GM12865 (cell line): ENCODE measurements around the gene ABCC4.
"Not testable (repeated sequence)": the region's sequence is repeated elsewhere in the genome, so short reads cannot be mapped to it uniquely, and the experiment has no call there.

Source experiments
- DNase-seq: peaks from one replicate; pipeline ENCODE4 v3.0.0; 2010; ENCODE audit warnings: low read depth
- H3K4me3 ChIP-seq: 2 replicates; pipeline ENCODE4 v1.5.1; 2011; ENCODE audit warnings: mild to moderate bottlenecking, low read depth, low read length, control low read depth
- CTCF ChIP-seq: IDR thresholded peaks from 2 replicates; pipeline ENCODE4 v1.5.1; 2011; ENCODE audit warnings: low read length, control low read depth, low read depth, inconsistent platforms; ENCODE audit not compliant: insufficient read depth; ENCODE audit errors: missing control alignments

ABCC4 gene

GRCh38 chr13:95199896-95200295 is 101.4 kb downstream of the ABCC4 start:
- DNase-seq, result no peak
- no peak for TF ChIP-seq CTCF
- H3K4me3 ChIP-seq, result no peak overlapping the region

- H3K4me3 ChIP-seq, DNase-seq: not testable (repeated sequence)
These were observed 102.6 kb downstream of the ABCC4 start for GRCh38 chr13:95198606-95199005.

GRCh38 chr13:95197548-95197947 is 103.7 kb downstream of the ABCC4 start:
- TF ChIP-seq CTCF, result no peak
- H3K4me3 ChIP-seq, result no peak overlapping the region
- DNase-seq, result no peak

GRCh38 chr13:95195146-95195545 is 106.1 kb downstream of the ABCC4 start:
- DNase-seq, result no peak
- no peak for TF ChIP-seq CTCF
- H3K4me3 ChIP-seq, result no peak overlapping the region

- DNase-seq, result no peak
- TF ChIP-seq CTCF, result no peak
- no peak overlapping the region for H3K4me3 ChIP-seq
These were observed 107.6 kb downstream of the ABCC4 start for GRCh38 chr13:95193509-95194230.

GRCh38 chr13:95192998-95193397 is 108.3 kb downstream of the ABCC4 start:
- H3K4me3 ChIP-seq, result no peak overlapping the region
- no peak for TF ChIP-seq CTCF
- DNase-seq, result no peak

- H3K4me3 ChIP-seq, DNase-seq: not testable (repeated sequence)
These were observed 108.7 kb downstream of the ABCC4 start for GRCh38 chr13:95192564-95192945.

GRCh38 chr13:95191821-95192563 is 109.3 kb downstream of the ABCC4 start:
- TF ChIP-seq CTCF, result peak; percentile 95
- no peak overlapping the region for H3K4me3 ChIP-seq
- peak; percentile 88 for DNase-seq
